ENCODE measurements around the gene BRAT1. TPM values are rescaled to one million over a fixed set of nuclear protein-coding genes. Genes with fewer than 3 reads are reported as not detected.

The BRAT1 gene
- total RNA-seq, 1 donor from 2014 or later, result 14.8 TPM

DNA sequence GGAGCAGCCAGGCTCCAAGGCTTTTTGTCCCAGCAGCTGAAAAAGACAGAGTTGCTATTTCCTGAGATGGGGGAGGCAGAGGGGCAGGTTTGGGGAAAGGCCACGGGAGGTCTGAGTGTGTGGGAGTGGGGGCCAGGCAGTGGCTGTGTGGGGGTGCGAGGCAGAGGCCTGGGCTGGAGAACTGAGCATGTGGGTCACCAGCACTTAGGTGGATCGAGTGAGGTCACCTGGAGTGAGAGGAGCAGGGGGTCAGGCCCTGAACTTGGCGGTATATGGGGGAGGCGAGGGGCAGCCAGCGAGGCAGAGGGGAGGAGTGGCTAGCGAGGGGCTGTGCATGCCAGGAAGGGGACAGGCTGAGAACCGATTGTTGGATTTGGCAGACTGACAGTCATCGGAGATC is 31.8 kb upstream of the BRAT1 start:
- intact Hi-C loops (cut with DNase I), result no loop called here
- no peak for ATAC-seq
- no peak for DNase-seq (ENCODE audit: missing footprints)

- ATAC-seq (no peak), DNase-seq (ENCODE audit: missing footprints) (no peak)
- intact Hi-C loops (cut with DNase I), result no loop called here
Measured at GRCh38 chr7:2586326-2587020, 31.1 kb upstream of the BRAT1 start.

DNA sequence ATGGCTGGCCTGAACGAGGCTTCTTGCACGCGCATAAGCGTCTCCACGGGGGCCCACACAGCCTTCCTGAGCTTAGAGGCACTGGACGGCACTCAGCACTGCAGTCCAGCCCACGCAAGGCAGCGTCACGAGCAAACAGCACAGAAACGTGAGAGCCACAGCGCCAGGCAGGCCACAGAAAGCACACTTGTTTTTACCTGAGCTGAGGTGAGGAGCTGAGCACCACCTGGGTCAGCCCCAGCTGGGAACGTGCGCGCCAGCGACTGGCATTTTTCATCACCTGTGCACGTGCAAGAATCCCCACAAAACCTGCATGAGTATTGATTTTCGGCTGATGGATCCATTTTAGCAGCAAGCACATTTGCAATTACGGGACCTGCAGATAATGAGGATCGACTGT is 30.1 kb upstream of the BRAT1 start:
- intact Hi-C loops (cut with DNase I), result no loop called here
- DNase-seq (ENCODE audit: missing footprints) (no peak), ATAC-seq (no peak)

DNA sequence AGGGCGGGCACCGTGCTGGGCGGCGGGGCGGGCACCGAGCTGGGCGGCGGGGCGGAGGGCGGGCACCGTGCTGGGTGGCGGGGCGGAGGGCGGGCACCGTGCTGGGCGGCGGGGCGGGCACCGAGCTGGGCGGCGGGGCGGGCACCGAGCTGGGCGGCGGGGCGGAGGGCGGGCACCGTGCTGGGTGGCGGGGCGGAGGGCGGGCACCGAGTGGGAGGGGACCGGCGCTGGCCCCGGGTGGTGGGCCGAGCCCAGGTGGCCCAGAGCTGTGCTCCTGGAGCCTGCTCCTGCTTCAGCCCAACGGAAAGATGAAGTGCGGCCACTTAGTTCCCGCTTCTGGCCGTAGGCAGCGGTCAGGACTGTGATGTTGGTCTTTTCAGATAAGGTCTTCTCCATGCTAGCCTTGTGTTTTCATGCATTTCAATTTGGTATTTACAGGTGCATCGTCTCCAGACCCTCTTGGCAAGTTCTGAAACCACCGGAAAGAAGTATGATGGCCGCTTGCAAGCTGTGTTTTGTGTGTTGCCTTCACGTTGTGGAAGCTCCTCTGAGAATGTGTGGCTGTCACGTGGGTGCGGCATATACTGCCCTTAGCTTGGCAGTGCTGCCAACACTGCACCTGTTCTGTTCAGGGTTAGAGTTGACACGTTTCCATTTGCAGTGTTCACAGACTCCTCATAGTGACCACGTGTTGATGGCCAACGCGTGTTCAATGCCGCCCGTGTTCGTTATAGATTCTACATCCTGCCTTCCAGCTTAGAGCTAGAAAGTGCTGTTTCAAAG is 28.7 kb upstream of the BRAT1 start:
- DNase-seq (ENCODE audit: missing footprints) (no peak), ATAC-seq (no peak)
- intact Hi-C loops (cut with DNase I), result no loop called here

DNA sequence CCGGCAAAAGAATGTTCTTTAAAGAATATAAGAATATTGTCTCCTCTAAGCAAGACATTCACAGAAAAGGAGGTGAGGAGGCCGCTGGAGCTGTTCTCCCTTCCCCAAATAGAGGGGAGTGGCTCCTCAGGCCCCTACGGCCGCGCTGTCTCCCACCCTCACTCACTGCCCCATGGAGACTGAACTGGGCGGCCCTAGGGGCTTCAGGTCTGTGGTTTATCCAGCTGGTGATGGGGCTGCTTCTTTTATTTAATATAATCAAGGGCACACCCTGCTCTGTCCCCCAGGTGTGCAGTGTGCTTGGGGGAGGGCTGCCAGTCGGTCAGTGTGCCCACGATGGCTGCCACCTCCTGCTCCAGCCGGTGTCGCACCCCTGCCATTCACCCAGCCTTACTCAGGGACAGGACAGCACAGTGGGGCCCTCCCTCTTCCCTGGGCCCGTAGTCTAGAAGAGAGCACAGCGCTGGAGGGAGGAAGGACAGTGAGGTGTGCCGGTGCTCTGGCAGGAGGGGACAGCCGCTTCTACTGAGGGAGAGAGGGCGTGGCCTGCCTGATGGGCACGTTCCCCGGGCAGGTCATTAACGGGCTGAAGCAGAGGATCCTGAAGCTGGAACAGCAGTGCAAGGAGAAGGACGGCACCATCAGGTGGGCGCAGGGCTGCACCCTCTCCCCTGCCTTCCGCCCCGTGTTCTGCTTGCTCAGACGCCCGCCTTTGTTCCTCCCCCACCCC is 26.8 kb upstream of the BRAT1 start:
- intact Hi-C loops (cut with DNase I), result no loop called here
- ATAC-seq (no peak), DNase-seq (ENCODE audit: missing footprints) (no peak)

GRCh38 chr7:2580636-2581035 is 25.3 kb upstream of the BRAT1 start:
- ATAC-seq, result no peak

DNA sequence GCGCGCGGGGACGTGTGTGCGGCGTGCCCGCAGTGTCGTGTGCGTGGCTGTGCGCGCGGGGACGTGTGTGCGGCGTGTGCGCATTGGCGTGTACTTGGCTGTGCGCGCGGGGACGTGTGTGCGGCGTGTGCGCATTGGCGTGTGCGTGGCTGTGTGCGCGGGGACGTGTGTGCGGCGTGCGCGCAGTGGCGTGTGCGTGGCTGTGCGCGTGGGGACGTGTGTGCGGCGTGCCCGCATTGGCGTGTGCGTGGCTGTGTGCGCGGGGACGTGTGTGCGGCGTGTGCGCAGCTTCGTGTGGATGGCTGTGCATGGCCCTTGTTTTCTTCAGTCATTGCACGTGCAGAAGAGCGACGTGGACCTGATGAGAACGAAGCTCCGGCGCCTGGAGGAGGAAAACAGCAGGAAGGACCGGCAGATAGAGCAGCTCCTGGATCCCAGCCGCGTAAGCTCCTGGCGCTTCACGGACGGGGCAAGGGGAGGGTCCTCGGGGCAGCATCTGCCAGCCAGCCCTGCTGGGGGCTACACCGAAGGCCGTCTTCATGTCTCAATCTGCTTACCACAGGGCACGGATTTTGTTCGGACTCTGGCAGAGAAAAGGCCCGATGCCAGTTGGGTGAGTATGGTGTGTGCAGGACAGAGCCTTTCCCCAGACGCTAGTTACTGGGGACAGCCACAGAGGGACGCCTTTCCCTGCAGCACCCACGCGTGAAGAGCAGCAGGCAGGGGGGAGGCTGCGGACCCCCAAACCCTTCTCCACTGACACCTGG is 22.8 kb upstream of the BRAT1 start:
- no peak for ATAC-seq
- no peak for DNase-seq (ENCODE audit: missing footprints)
- intact Hi-C loops (cut with DNase I), result no loop called here

More at GRCh38 chr7:2580636-2581035, 25.3 kb upstream of the BRAT1 start:
- intact Hi-C loops (cut with DNase I), result no loop called here
- DNase-seq (ENCODE audit: missing footprints), result no peak

DNA sequence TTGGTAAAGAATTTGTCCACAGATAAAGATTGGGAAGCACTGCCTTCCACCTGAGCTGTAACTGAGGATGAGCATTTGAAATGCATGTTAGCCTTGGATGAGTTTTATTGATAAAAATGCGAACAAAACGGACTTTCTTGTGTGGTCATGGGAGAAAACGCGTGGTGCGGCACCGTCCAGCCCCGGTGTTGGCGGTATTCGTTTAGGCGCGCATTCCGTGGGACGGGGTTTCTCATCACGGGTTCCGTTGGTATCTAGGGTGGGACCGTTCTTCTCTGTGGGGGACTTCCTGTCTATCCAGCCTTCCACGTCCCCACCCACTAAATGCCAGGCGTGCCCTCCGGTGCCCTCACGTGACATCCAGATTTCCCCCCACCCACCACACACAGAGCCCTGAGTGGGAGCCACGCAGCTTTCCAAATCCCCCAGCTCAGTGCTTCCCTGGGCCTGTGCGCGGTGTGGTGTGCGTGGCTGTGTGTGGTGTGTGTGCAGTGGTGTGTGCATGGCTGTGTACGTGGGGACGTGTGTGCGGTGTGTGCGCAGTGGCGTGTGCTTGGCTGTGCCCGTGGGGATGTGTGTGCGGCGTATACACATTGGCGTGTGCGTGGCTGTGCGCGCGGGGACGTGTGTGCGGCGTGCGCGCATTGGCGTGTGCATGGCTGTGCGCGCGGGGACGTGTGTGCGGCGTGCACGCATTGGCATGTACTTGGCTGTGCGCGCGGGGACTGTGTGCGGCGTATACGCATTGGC is 21.6 kb upstream of the BRAT1 start:
- DNase-seq (ENCODE audit: missing footprints) (no peak), ATAC-seq (no peak)
- intact Hi-C loops (cut with DNase I), result no loop called here

DNA sequence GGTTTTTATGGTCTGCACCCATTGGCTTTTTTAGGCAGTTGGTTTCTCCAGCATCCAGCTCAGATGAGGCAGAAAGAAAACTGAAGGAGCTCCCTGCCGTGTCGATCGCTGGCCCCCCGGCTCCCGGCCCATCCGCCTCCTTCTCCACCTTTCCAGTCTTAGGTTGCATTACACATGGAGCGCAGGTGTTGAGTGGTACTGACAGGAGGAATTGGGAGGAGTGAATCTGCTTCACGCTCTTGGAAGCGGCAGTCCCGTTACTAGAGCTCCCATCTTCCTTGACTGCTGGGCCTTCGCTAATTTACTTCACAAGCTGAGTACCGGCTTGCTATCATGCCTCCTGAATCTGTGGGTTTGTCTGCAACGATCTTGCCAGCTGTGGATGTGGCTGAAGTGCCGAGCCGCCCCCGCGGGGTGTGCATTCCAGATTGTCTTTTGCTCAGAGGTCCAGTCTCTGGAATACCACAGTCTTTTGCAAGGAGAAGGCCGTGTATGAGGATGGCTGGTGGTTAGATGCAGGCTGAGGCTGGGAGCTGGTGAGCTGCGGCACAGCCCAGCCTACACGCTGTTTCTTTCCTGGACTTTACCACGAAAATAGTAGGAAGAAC is 20.5 kb upstream of the BRAT1 start:
- ATAC-seq (no peak), DNase-seq (ENCODE audit: missing footprints) (no peak)
- intact Hi-C loops (cut with DNase I), result no loop called here

DNA sequence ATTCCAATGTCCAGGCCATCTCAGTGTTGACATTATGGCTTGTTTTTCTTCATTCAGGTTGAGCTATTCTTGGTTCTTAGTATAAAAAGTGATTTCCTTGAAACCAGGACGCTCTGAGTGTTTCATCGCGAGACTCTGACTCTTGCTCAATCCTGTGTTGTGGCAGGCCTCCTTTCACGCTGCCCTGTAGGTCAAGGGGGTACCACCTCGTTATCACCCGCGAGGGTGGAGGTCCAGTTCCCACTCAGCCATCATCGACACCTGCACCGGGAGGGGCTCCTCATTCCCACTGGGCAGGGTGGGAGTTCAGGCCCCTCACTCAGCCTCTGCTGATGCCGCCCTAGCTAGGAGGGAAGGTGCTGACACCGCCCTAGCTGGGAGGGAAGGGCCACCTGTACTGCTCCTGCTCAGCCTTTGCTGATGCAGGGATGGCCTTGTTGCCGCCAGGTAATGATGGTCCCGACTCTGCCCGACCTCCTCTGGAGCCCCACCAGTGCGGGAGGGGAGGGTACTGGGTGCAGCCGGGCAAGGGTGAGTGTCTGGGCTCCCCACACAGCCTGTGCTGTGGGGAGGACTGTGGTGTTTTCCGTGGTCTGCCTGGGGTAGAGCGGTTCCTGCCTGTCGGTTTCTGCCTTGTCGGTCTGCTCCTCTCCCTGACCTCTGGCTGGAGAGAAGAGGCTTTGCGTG is 19.9 kb upstream of the BRAT1 start:
- no peak for DNase-seq (ENCODE audit: missing footprints)
- ATAC-seq, result no peak
- intact Hi-C loops (cut with DNase I), result no loop called here

GRCh38 chr7:2573761-2574160 is 18.4 kb upstream of the BRAT1 start:
- intact Hi-C loops (cut with DNase I), result no loop called here
- DNase-seq (ENCODE audit: missing footprints), result no peak
- ATAC-seq, result no peak

GRCh38 chr7:2572101-2572842 is 16.9 kb upstream of the BRAT1 start:
- intact Hi-C loops (cut with DNase I), result no loop called here
- no peak for DNase-seq (ENCODE audit: missing footprints)
- no peak for ATAC-seq

DNA sequence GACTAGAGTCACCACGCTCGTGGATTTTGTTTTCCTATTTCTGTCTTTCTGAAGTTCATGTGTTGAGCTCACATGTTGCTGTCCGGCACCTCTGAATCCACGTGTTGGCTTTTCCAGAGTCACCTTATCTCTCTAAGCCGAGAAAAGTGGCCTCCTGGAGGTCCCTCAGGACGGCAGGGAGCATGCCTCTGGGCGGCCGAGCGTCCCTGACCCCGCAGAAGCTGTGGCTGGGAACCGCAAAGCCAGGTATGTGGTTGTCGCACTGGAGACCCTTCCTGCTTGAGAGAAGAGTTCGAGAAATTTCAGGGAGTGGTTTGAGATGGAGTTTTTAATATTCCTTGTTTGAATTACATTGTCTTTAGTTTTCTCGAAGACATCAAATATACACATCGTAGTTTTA is 16.1 kb upstream of the BRAT1 start:
- ATAC-seq, result no peak
- no peak for DNase-seq (ENCODE audit: missing footprints)
- intact Hi-C loops (cut with DNase I), result no loop called here

GRCh38 chr7:2570021-2570420 is 14.7 kb upstream of the BRAT1 start:
- ATAC-seq (no peak), DNase-seq (ENCODE audit: missing footprints) (no peak)
- intact Hi-C loops (cut with DNase I), result no loop called here

GRCh38 chr7:2569421-2569820 is 14.1 kb upstream of the BRAT1 start:
- ATAC-seq (no peak), DNase-seq (ENCODE audit: missing footprints) (no peak)
- intact Hi-C loops (cut with DNase I), result no loop called here

DNA sequence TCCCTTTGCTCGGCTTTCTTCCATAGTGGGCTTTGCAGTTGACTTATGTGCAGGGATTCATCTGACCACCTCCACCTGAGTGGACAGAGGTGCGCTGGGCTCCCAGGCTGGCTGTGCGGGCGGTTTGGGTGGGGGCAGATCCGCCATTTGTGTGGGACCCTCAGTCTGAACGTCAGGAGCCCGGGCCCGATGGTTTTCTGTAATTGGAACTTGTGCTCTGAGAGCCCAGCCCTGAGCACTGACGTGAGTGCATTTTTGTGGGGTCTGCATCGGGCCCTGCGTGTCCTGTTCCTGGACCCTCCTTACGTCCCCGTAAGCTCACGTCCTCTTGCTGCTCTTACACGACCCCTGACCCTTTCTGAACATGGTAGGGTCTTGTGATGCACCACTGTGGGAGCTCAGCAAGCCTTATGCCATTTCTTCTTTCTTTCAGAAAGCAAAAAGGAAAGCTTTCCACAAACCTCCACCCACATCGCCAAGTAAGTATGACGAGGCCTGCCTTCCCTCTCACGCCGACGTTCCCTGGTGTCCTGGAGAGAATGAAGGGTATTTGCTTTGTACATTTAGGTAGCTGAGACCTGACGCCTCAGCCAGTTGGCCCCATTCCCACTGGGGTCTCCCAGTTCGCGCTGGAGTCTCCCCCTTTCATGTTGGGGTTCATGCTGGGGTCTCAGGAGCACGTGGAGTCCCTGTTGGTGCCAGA is 13.3 kb upstream of the BRAT1 start:
- no peak for DNase-seq (ENCODE audit: missing footprints)
- no peak for ATAC-seq
- intact Hi-C loops (cut with DNase I), result no loop called here

Data from Right ventricle myocardium inferior (tissue), 1 donor.